Activated T-helper 17 cell treated with anti-CD3 and anti-CD28 coated beads, Interleukin-2, amount 50 U/mL, for 72 hours (primary cell): Measurements from ENCODE around the gene USP15. TPM values are rescaled to one million over a fixed set of nuclear protein-coding genes. Genes with fewer than 3 reads are reported as not detected.
"Not testable (repeated sequence)": the region's sequence is repeated elsewhere in the genome, so short reads cannot be mapped to it uniquely, and the experiment has no call there.

ENCODE experiments used
- ATAC-seq: fragments of 150-1000 bp; cut with Tn5 transposase; replicated peaks from 2 replicates; pipeline ENCODE4 v1.10.0; 2021; ENCODE audit warnings: mild to moderate bottlenecking, moderate library complexity
- H3K27ac Mint-ChIP-seq: one replicate; pipeline ENCODE4 v1.8.0; 2022; ENCODE audit warnings: mixed read lengths
- H3K27me3 Mint-ChIP-seq: one replicate; pipeline ENCODE4 v1.8.0; 2022; ENCODE audit warnings: mixed read lengths
- H3K36me3 Mint-ChIP-seq: one replicate; pipeline ENCODE4 v1.8.0; 2022; ENCODE audit warnings: low read depth, mild to moderate bottlenecking, mixed read lengths
- H3K4me1 Mint-ChIP-seq: one replicate; pipeline ENCODE4 v1.8.0; 2022; ENCODE audit warnings: mixed read lengths
- H3K4me3 Mint-ChIP-seq: one replicate; pipeline ENCODE4 v1.8.0; 2022; ENCODE audit warnings: mild to moderate bottlenecking, mixed read lengths
- H3K9me3 Mint-ChIP-seq: one replicate; pipeline ENCODE4 v1.8.0; 2022; ENCODE audit warnings: mixed read lengths
- total RNA-seq, 2 donors: library from RNA; stranded (reverse); gene quantifications; one replicate each; pipeline ENCODE4 v1.2.3, GENCODE V29; 2022

The USP15 gene
- total RNA-seq, 2 donors from 2014 or later = 83.4 to 113 TPM

- no peak overlapping the region for H3K4me3 Mint-ChIP-seq
- ATAC-seq = no peak
- H3K27me3 Mint-ChIP-seq = peaks cover 10% of the 10 kb centered on the region
- H3K27ac Mint-ChIP-seq = no peak overlapping the region
- no peaks in the 10 kb centered on the region for H3K36me3 Mint-ChIP-seq
- H3K4me1 Mint-ChIP-seq = no peaks in the 10 kb centered on the region
- peaks cover 16% of the 10 kb centered on the region for H3K9me3 Mint-ChIP-seq
Observed at GRCh38 chr12:62426089-62426488, 165.9 kb downstream of the USP15 start.

- peaks cover 18% of the 10 kb centered on the region for H3K27me3 Mint-ChIP-seq
- H3K9me3 Mint-ChIP-seq = no peaks in the 10 kb centered on the region
- no peak overlapping the region for H3K27ac Mint-ChIP-seq
- H3K36me3 Mint-ChIP-seq = no peaks in the 10 kb centered on the region
- no peaks in the 10 kb centered on the region for H3K4me1 Mint-ChIP-seq
- no peak overlapping the region for H3K4me3 Mint-ChIP-seq
- ATAC-seq = no peak
Observed at GRCh38 chr12:62429457-62429856, 169.3 kb downstream of the USP15 start.

GRCh38 chr12:62434494-62435302, 174.5 kb downstream of the USP15 start:
- peak overlapping the region; percentile 85 for H3K4me3 Mint-ChIP-seq
- H3K27ac Mint-ChIP-seq = peak overlapping the region; percentile 25
- no peaks in the 10 kb centered on the region for H3K36me3 Mint-ChIP-seq
- peaks cover 27% of the 10 kb centered on the region for H3K27me3 Mint-ChIP-seq
- H3K9me3 Mint-ChIP-seq = no peaks in the 10 kb centered on the region
- peak; percentile 55 for ATAC-seq
- peaks cover 7% of the 10 kb centered on the region for H3K4me1 Mint-ChIP-seq

- Mint-ChIP-seq H3K36me3 (no peaks in the 10 kb centered on the region), H3K27me3 (peaks cover 26% of the 10 kb centered on the region), H3K9me3 (no peaks in the 10 kb centered on the region), H3K4me1 (peaks cover 7% of the 10 kb centered on the region), H3K4me3 (peak overlapping the region; percentile 85), H3K27ac (peak overlapping the region; percentile 25)
- peak; percentile 65 for ATAC-seq
Observed at GRCh38 chr12:62435303-62436163, 175.3 kb downstream of the USP15 start.

GRCh38 chr12:62436164-62436503, 175.9 kb downstream of the USP15 start:
- H3K9me3 Mint-ChIP-seq = no peaks in the 10 kb centered on the region

GRCh38 chr12:62438098-62438692, 178.0 kb downstream of the USP15 start:
- H3K27me3 Mint-ChIP-seq = peaks cover 16% of the 10 kb centered on the region
- peaks cover 9% of the 10 kb centered on the region for H3K9me3 Mint-ChIP-seq
- H3K4me1 Mint-ChIP-seq = peaks cover 7% of the 10 kb centered on the region
- no peak overlapping the region for H3K4me3 Mint-ChIP-seq
- no peaks in the 10 kb centered on the region for H3K36me3 Mint-ChIP-seq
- H3K27ac Mint-ChIP-seq = no peak overlapping the region
- no peak for ATAC-seq

More at GRCh38 chr12:62436164-62436503, 175.9 kb downstream of the USP15 start:
- H3K27ac Mint-ChIP-seq = no peak overlapping the region
- H3K36me3 Mint-ChIP-seq = no peaks in the 10 kb centered on the region
- H3K4me1 Mint-ChIP-seq = peaks cover 7% of the 10 kb centered on the region
- peak overlapping the region; percentile 85 for H3K4me3 Mint-ChIP-seq
- ATAC-seq = no peak
- H3K27me3 Mint-ChIP-seq = peaks cover 21% of the 10 kb centered on the region

GRCh38 chr12:62446754-62447452, 186.7 kb downstream of the USP15 start:
- no peaks in the 10 kb centered on the region for H3K4me1 Mint-ChIP-seq
- H3K27ac Mint-ChIP-seq = no peak overlapping the region
- no peaks in the 10 kb centered on the region for H3K27me3 Mint-ChIP-seq
- no peaks in the 10 kb centered on the region for H3K36me3 Mint-ChIP-seq
- no peak for ATAC-seq
- no peak overlapping the region for H3K4me3 Mint-ChIP-seq
- H3K9me3 Mint-ChIP-seq = peaks cover 16% of the 10 kb centered on the region

- ATAC-seq = no peak
- H3K4me1 Mint-ChIP-seq = no peaks in the 10 kb centered on the region
- H3K36me3 Mint-ChIP-seq = no peaks in the 10 kb centered on the region
- no peak overlapping the region for H3K27ac Mint-ChIP-seq
- H3K4me3 Mint-ChIP-seq = no peak overlapping the region
- no peaks in the 10 kb centered on the region for H3K27me3 Mint-ChIP-seq
- peaks cover 6% of the 10 kb centered on the region for H3K9me3 Mint-ChIP-seq
Observed at GRCh38 chr12:62448436-62448835, 188.2 kb downstream of the USP15 start.

- peaks cover 15% of the 10 kb centered on the region for H3K27me3 Mint-ChIP-seq
- H3K4me1 Mint-ChIP-seq, H3K36me3 Mint-ChIP-seq, ATAC-seq, H3K4me3 Mint-ChIP-seq, H3K9me3 Mint-ChIP-seq, H3K27ac Mint-ChIP-seq: not testable (repeated sequence)
Observed at GRCh38 chr12:62455429-62455828, 195.2 kb downstream of the USP15 start.

- no peaks in the 10 kb centered on the region for H3K36me3 Mint-ChIP-seq
- H3K9me3 Mint-ChIP-seq = no peaks in the 10 kb centered on the region
- peaks cover 20% of the 10 kb centered on the region for H3K27me3 Mint-ChIP-seq
- H3K27ac Mint-ChIP-seq = no peak overlapping the region
- no peak for ATAC-seq
- no peaks in the 10 kb centered on the region for H3K4me1 Mint-ChIP-seq
- H3K4me3 Mint-ChIP-seq = no peak overlapping the region
Observed at GRCh38 chr12:62458626-62459025, 198.4 kb downstream of the USP15 start.

- Mint-ChIP-seq H3K9me3 (no peaks in the 10 kb centered on the region), H3K27me3 (peaks cover 20% of the 10 kb centered on the region), H3K36me3 (no peaks in the 10 kb centered on the region), H3K27ac (no peak overlapping the region), H3K4me1 (no peaks in the 10 kb centered on the region), H3K4me3 (no peak overlapping the region)
- ATAC-seq = no peak
Observed at GRCh38 chr12:62459976-62460375, 199.8 kb downstream of the USP15 start.

- H3K27ac Mint-ChIP-seq, ATAC-seq, H3K4me3 Mint-ChIP-seq, H3K9me3 Mint-ChIP-seq, H3K4me1 Mint-ChIP-seq, H3K36me3 Mint-ChIP-seq: not testable (repeated sequence)
- H3K27me3 Mint-ChIP-seq = peaks cover 13% of the 10 kb centered on the region
Observed at GRCh38 chr12:62461171-62461837, 201.1 kb downstream of the USP15 start.

GRCh38 chr12:62463252-62463651, 203.0 kb downstream of the USP15 start:
- not testable (repeated sequence) for H3K36me3 Mint-ChIP-seq, H3K4me3 Mint-ChIP-seq, H3K27ac Mint-ChIP-seq, ATAC-seq, H3K4me1 Mint-ChIP-seq, H3K9me3 Mint-ChIP-seq
- H3K27me3 Mint-ChIP-seq = peaks cover 12% of the 10 kb centered on the region
